Gastrocnemius medialis (tissue), 4 donors: ENCODE data around the gene CYP2F1. TPM values are rescaled to one million over a fixed set of nuclear protein-coding genes. Genes with fewer than 3 reads are reported as not detected.

Experiments
- ATAC-seq, 2 donors: fragments of 150-250 bp; one replicate each; pipeline ENCODE4 v1.9.1; 2016
- DNase-seq, 2 donors: peaks; one replicate each; pipeline ENCODE4 v3.0.0-alpha.2; 2019
- H3K27ac ChIP-seq, 4 donors: fragments of 200-600 bp; sonication (generic); 1 replicate in 1 of 4; 2 replicates in 3 of 4; pipeline ENCODE4 v1.5.1; 2016 to 2018; ENCODE audit warnings: mild to moderate bottlenecking in 2 of 4, moderate library complexity in 1 of 4
- H3K27me3 ChIP-seq, 3 donors: fragments of 200-600 bp; sonication (generic) in 2 of 3; 1 replicate in 1 of 3; 2 replicates in 2 of 3; pipeline versions ENCODE4 v1.5.1 to v1.6.0; 2016 to 2019; ENCODE audit warnings: mild to moderate bottlenecking in 1 of 3, moderate library complexity in 1 of 3
- H3K36me3 ChIP-seq, 2 donors: fragments of 200-600 bp; sonication (generic) in 1 of 2; one replicate each; pipeline ENCODE4 v1.5.1; 2017 to 2018
- H3K4me1 ChIP-seq, 2 donors: fragments of 200-600 bp; sonication (generic) in 1 of 2; one replicate each; pipeline ENCODE4 v1.5.1; 2016 to 2017; ENCODE audit warnings: mild to moderate bottlenecking in 2 of 2
- H3K4me3 ChIP-seq, 4 donors: fragments of 200-600 bp; sonication (generic) in 3 of 4; 1 replicate in 1 of 4; 2 replicates in 3 of 4; pipeline ENCODE4 v1.5.1; 2016 to 2019; ENCODE audit warnings: mild to moderate bottlenecking in 2 of 4
- H3K9me3 ChIP-seq, 3 donors: fragments of 200-600 bp; sonication (generic) in 2 of 3; 1 replicate in 1 of 3; 2 replicates in 2 of 3; pipeline ENCODE4 v1.5.1; 2016 to 2019
- CTCF ChIP-seq, 5 experiments: fragments of 450-650 bp in 3 of 5; fragments of 200-600 bp in 2 of 5; sonication (generic) in 2 of 5; IDR thresholded peaks in 4 of 5; conservative IDR thresholded peaks in 1 of 5; 1 replicate in 4 of 5; 2 replicates in 1 of 5; pipeline ENCODE4 v1.5.1; 2016 to 2019; ENCODE audit warnings: antibody characterized with exemption in 5 of 5, mild to moderate bottlenecking in 3 of 5, moderate library complexity in 3 of 5
- POLR2A ChIP-seq, 2 donors: fragments of 450-650 bp; IDR thresholded peaks; one replicate each; pipeline ENCODE4 v1.6.1; 2017; ENCODE audit warnings: antibody characterized with exemption in 2 of 2, mild to moderate bottlenecking in 2 of 2, moderate library complexity in 2 of 2
- in situ Hi-C, 4 donors: fragments of 200-750 bp; cut with MboI; loops; one replicate each; pipeline versions ENCODE4 v1.15.0 to v1.8.0; 2017; ENCODE audit warnings: low sequenced_read_pairs in 4 of 4
- intact Hi-C: fragments of 100-400 bp; cut with DNase I; formaldehyde crosslinking; loops from one replicate; pipeline ENCODE4 v1.15.1; 2023; ENCODE audit warnings: low total_unique reads
- total RNA-seq, 4 donors: library from RNA; depleted of rRNA; stranded (reverse); fragments of >200 nt; gene quantifications; one replicate each; pipeline versions ENCODE4 v1.1.0 to v1.2.3, GENCODE V29; 2016

Gene CYP2F1
- total RNA-seq, 4 donors from 2014 or later: not detected

GRCh38 chr19:41085748-41086415, 28.4 kb upstream of the CYP2F1 start:
- no peaks in the 10 kb centered on the region for H3K9me3 ChIP-seq
- H3K4me3 ChIP-seq: no peak overlapping the region
- intact Hi-C loops (no loop called here), in situ Hi-C loops (no loop called here)
- H3K4me1 ChIP-seq: no peaks in the 10 kb centered on the region
- peaks cover 5 to 15% (median 11%) of the 10 kb centered on the region in 3 donors for H3K27me3 ChIP-seq
- TF ChIP-seq CTCF (IDR thresholded peaks at IDR 0.05 in 4 of 5, conservative IDR thresholded peaks at IDR 0.05 in 1 of 5) (no peak), POLR2A (IDR thresholded peaks at IDR 0.05) (no peak)
- no peak for DNase-seq
- no peak for ATAC-seq
- H3K36me3 ChIP-seq: no peaks in the 10 kb centered on the region
- no peak overlapping the region for H3K27ac ChIP-seq

GRCh38 chr19:41088151-41088550, 26.1 kb upstream of the CYP2F1 start, which contains the start of gene CYP2A13:
TSS of gene CYP2A13 (plus strand) at chr19:41088451. CDS start at chr19:41088472, 21 bp downstream.
- TF ChIP-seq CTCF (IDR thresholded peaks at IDR 0.05 in 4 of 5, conservative IDR thresholded peaks at IDR 0.05 in 1 of 5) (no peak), POLR2A (IDR thresholded peaks at IDR 0.05) (no peak)
- Histone ChIP-seq H3K4me3 (no peak within 1 kb of the TSS), H3K36me3 (no peaks in the 10 kb centered on the region), H3K27me3 (peaks cover 5 to 11% (median 11%) of the 10 kb centered on the region in 3 donors), H3K27ac (no peak within 1 kb of the TSS), H3K9me3 (no peaks in the 10 kb centered on the region), H3K4me1 (no peaks in the 10 kb centered on the region)
- ATAC-seq: no peak
- intact Hi-C loops (no loop called here), in situ Hi-C loops (no loop called here)
- DNase-seq: no peak

- no peak for ATAC-seq
- H3K4me1 ChIP-seq: no peaks in the 10 kb centered on the region
- intact Hi-C loops: no loop called here
- H3K27ac ChIP-seq: no peak overlapping the region
- no peak overlapping the region for H3K4me3 ChIP-seq
- DNase-seq: no peak
- no peaks in the 10 kb centered on the region for H3K36me3 ChIP-seq
- TF ChIP-seq POLR2A (IDR thresholded peaks at IDR 0.05) (no peak), CTCF (IDR thresholded peaks at IDR 0.05 in 4 of 5, conservative IDR thresholded peaks at IDR 0.05 in 1 of 5) (no peak)
- no peaks in the 10 kb centered on the region for H3K9me3 ChIP-seq
- in situ Hi-C loops: no loop called here
- peaks cover 5 to 11% (median 11%) of the 10 kb centered on the region in 3 donors for H3K27me3 ChIP-seq
Measured at GRCh38 chr19:41089959-41090358, 24.3 kb upstream of the CYP2F1 start.

GRCh38 chr19:41095703-41096102, 18.5 kb upstream of the CYP2F1 start:
- Histone ChIP-seq H3K36me3 (no peaks in the 10 kb centered on the region), H3K9me3 (no peaks in the 10 kb centered on the region), H3K4me3 (no peak overlapping the region), H3K4me1 (no peaks in the 10 kb centered on the region), H3K27me3 (peaks cover 0 to 2% (median 1%) of the 10 kb centered on the region in 3 donors), H3K27ac (no peak overlapping the region)
- in situ Hi-C loops (no loop called here), intact Hi-C loops (no loop called here)
- ATAC-seq (no peak), DNase-seq (no peak)
- TF ChIP-seq POLR2A (IDR thresholded peaks at IDR 0.05) (no peak), CTCF (IDR thresholded peaks at IDR 0.05 in 4 of 5, conservative IDR thresholded peaks at IDR 0.05 in 1 of 5) (no peak)
